ENCODE results near the gene AATK.

DNA sequence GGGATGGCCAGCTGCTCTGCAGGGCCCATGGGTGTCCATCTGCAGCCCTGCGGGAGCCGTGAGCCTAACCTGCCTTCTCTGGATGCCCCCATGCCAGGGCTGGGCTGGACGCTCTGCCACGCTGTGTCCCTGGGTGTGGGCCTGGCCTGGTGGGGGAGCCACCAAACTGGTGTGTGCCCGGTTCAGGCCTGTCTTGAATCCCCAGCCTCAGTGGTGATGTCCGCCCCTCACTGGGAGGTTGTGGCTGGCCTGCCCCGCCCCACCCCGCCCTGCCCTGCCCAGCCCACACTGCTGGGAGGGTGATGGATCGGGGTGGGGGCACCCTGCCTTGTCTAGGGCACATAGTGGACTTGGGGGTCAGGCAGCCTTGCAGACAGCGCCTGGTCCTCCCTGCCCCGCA is 50.8 kb downstream of the AATK start:
- no peak for TF ChIP-seq POLR2A (IDR thresholded peaks at IDR 0.05; ENCODE audit: low read depth, low read length)
- no peak for TF ChIP-seq TAF1 (IDR thresholded peaks at IDR 0.05; ENCODE audit: borderline replicate concordance, low read depth, low read length)
- no peak for TF ChIP-seq POLR2AphosphoS5 (IDR thresholded peaks at IDR 0.05; ENCODE audit: low read depth, low read length)
